WERI-Rb-1 (cell line): ENCODE measurements around the gene STPG3.

Experiments used
- DNase-seq: peaks from one replicate; pipeline ENCODE4 v3.0.0-alpha.2; 2020
- H3K27ac ChIP-seq: fragments of 250-450 bp; sonication (Bioruptor Pico); 2 replicates; pipeline ENCODE4 v1.5.1; 2020; ENCODE audit warnings: mild to moderate bottlenecking, moderate library complexity
- H3K27me3 ChIP-seq: fragments of 250-450 bp; sonication (Bioruptor Pico); 2 replicates; pipeline ENCODE4 v1.5.1; 2021; ENCODE audit warnings: mild to moderate bottlenecking, low read depth, moderate library complexity; ENCODE audit not compliant: insufficient read depth, severe bottlenecking
- H3K36me3 ChIP-seq: fragments of 250-450 bp; sonication (Bioruptor Pico); 2 replicates; pipeline ENCODE4 v1.5.1; 2020; ENCODE audit warnings: mild to moderate bottlenecking, moderate library complexity
- H3K4me3 ChIP-seq: 2 replicates; pipeline ENCODE4 v1.5.1; 2011; ENCODE audit warnings: low read depth, mild to moderate bottlenecking, control low read depth, low read length
- H3K9me3 ChIP-seq: fragments of 250-450 bp; sonication (Bioruptor Pico); 2 replicates; pipeline ENCODE4 v1.5.1; 2021; ENCODE audit warnings: mild to moderate bottlenecking, moderate library complexity; ENCODE audit not compliant: severe bottlenecking
- CTCF ChIP-seq: IDR thresholded peaks from 2 replicates; pipeline ENCODE4 v1.5.1; 2011; ENCODE audit warnings: low read depth, mild to moderate bottlenecking, control low read depth, inconsistent platforms, low read length

Gene STPG3

DNA sequence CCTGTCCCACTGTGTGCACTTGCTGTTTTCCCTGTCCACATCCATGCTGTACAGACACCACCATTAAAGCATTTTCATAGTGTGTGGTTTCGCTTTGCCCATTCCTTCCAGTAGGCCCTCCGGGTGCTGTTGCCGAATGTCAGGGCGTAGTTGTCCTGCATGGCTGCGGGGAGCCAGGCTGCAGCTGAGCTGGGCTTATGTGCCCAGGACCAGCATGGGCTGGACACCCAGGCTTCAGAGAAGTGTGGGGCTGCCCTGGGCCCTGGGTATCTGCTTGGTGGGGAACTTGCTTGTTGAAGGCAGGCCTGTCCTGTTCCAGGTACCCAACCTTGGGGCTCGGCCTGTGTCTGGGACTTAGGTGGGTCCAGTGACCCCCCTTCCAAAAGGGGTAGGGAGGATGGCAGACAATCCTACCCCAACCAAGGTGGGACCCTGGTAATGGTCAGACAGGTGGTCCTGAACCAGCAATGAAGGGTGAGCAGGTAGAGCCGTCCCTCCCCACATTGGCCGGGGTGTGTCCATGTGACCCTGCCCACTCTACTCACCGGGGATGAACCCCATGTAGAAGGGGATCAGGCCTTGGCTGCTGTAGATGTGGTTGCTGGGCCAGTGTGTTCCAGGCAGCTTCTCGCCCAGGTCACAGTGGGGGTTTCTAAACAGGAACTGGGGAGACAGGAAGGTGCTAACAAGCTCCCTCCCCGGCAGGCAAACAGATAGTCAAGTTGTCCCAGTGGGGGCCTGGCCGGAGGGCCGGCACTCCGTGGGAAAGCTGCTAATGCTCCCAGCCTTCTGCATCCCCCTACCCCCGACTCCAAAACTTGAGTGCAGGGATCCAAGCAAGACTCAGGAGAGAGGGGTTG lies 7.2 kb upstream of the STPG3 start:
- Histone ChIP-seq H3K9me3 (no peaks in the 10 kb centered on the region), H3K27me3 (no peaks in the 10 kb centered on the region), H3K27ac (peak overlapping the region; percentile 58), H3K36me3 (peaks cover 23% of the 10 kb centered on the region), H3K4me3 (peak overlapping the region; percentile 79)
- TF ChIP-seq CTCF, result no peak
- peak; percentile 30 for DNase-seq

DNA sequence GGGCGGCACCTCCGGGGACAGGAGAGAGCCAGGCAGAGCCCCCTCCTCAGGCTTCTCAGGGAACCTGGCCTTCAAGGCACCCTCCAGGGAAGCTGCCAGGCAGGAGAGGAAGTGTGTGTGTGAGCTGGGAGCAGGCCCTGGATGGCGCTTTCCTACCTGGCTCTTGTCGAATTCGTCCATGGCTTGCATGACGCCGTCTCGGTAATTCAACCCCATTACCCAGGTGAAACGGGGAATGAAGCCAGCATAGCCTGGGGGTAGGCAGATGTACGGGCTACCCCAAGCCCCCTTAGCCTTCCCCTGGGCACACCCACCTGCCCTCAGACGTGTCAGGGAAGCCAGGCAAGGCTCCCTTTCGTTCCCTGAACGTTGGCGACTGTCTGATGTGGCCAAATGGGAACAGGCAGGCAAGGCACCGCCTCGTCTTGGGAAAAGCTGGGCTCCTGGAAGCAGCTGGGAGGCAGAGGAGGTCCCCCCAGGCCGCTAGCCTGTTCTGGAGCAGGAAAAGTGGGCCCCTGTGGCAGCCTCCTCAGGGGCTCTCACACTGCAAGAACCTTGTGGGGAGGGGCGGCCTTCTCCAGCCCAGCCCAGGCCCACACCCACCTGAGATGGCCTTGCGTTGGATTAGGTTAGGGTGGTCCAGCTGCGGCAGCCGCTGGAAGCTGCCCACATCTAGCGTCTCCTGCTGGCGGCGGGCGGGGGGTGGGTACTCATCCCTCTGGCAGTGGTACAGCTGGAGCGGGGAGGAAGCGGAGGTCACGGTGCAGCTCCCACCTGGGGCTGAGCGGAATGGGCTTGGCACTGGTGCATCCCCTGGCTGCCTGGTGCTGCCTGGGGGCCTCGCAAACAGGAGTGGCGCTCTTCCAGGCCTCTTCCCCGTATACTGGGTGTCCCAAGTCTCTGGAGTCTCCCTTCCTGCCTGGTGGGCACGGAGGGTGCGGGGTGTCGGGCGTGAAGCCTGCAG lies 6.3 kb upstream of the STPG3 start:
- H3K4me3 ChIP-seq, result no peak overlapping the region
- no peaks in the 10 kb centered on the region for H3K9me3 ChIP-seq
- H3K36me3 ChIP-seq, result peaks cover 23% of the 10 kb centered on the region
- DNase-seq, result no peak
- H3K27me3 ChIP-seq, result no peaks in the 10 kb centered on the region
- H3K27ac ChIP-seq, result peak overlapping the region; percentile 58
- TF ChIP-seq CTCF, result no peak

GRCh38 chr9:137245450-137246421 lies 5.3 kb upstream of the STPG3 start:
- Histone ChIP-seq H3K9me3 (no peaks in the 10 kb centered on the region), H3K27ac (no peak overlapping the region; the same call in 1 of the 2 replicates), H3K4me3 (no peak overlapping the region), H3K36me3 (peaks cover 23% of the 10 kb centered on the region), H3K27me3 (no peaks in the 10 kb centered on the region)
- TF ChIP-seq CTCF, result no peak
- DNase-seq, result no peak

- Histone ChIP-seq H3K27ac (no peak overlapping the region), H3K9me3 (no peaks in the 10 kb centered on the region), H3K4me3 (no peak overlapping the region), H3K36me3 (peaks cover 15% of the 10 kb centered on the region), H3K27me3 (no peaks in the 10 kb centered on the region)
- no peak for TF ChIP-seq CTCF
- DNase-seq, result no peak
Observed at GRCh38 chr9:137247135-137247915, 3.8 kb upstream of the STPG3 start.

DNA sequence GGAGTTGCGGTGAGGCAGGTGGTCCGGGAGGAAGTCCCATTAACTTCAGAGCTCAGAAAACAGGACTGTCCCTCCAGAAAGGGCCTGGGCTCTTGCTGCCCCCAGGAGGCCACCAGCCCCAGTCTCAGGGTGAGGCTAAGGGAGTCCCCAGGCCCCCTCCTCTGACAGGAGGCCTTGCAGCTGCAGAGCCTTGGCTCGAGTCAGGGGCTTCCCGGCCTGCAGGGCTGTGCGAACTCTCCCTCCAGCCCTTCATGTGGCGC lies 3.2 kb upstream of the STPG3 start:
- no peak for DNase-seq
- no peak for TF ChIP-seq CTCF
- Histone ChIP-seq H3K36me3 (peaks cover 10% of the 10 kb centered on the region), H3K27ac (no peak overlapping the region), H3K9me3 (no peaks in the 10 kb centered on the region), H3K27me3 (no peaks in the 10 kb centered on the region), H3K4me3 (no peak overlapping the region)
